ENCODE data around the gene TRIP13.

DNA sequence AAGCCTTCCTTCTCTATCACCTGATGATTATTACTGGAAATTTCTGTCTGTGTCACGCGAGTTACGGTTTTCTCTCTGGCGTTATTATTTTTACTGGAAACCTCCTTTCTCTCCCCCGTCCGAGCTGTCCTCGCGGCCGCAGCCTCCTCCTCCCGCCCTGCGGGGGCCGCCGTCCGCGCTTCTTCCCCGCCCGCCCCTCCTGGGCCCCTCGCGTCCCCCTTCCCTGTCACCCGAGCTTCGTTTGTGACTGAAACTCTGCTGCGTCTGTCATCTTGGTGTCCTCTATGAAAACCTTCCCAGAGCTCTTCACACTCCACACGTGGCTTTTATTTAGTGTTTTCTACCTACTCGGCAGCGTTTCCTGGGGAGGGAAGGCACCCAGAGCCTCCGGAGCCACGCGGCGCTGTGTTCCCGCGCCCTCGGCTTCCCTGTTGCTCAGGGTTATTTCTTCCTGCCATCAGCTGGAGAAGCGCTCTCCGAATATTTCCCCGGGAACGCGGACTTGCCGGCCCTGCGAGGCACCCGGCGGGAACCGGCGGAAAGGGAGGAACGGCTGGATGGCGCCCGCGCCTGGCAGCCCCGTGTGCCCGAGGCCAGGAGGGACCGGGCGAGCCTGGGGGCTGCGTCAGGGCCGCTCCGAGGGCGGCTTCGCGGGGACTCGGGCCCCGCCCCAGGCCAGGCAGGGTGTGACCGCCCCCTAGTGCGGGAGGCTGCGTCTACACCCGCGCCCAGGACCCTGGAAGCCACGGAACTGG lies 33.9 kb downstream of the TRIP13 start:
- TF ChIP-seq, protein P1, sequence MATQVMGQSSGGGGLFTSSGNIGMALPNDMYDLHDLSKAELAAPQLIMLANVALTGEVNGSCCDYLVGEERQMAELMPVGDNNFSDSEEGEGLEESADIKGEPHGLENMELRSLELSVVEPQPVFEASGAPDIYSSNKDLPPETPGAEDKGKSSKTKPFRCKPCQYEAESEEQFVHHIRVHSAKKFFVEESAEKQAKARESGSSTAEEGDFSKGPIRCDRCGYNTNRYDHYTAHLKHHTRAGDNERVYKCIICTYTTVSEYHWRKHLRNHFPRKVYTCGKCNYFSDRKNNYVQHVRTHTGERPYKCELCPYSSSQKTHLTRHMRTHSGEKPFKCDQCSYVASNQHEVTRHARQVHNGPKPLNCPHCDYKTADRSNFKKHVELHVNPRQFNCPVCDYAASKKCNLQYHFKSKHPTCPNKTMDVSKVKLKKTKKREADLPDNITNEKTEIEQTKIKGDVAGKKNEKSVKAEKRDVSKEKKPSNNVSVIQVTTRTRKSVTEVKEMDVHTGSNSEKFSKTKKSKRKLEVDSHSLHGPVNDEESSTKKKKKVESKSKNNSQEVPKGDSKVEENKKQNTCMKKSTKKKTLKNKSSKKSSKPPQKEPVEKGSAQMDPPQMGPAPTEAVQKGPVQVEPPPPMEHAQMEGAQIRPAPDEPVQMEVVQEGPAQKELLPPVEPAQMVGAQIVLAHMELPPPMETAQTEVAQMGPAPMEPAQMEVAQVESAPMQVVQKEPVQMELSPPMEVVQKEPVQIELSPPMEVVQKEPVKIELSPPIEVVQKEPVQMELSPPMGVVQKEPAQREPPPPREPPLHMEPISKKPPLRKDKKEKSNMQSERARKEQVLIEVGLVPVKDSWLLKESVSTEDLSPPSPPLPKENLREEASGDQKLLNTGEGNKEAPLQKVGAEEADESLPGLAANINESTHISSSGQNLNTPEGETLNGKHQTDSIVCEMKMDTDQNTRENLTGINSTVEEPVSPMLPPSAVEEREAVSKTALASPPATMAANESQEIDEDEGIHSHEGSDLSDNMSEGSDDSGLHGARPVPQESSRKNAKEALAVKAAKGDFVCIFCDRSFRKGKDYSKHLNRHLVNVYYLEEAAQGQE (tag by site-specific recombination; IDR thresholded peaks at IDR 0.05) = no peak
- TF ChIP-seq, protein P2, sequence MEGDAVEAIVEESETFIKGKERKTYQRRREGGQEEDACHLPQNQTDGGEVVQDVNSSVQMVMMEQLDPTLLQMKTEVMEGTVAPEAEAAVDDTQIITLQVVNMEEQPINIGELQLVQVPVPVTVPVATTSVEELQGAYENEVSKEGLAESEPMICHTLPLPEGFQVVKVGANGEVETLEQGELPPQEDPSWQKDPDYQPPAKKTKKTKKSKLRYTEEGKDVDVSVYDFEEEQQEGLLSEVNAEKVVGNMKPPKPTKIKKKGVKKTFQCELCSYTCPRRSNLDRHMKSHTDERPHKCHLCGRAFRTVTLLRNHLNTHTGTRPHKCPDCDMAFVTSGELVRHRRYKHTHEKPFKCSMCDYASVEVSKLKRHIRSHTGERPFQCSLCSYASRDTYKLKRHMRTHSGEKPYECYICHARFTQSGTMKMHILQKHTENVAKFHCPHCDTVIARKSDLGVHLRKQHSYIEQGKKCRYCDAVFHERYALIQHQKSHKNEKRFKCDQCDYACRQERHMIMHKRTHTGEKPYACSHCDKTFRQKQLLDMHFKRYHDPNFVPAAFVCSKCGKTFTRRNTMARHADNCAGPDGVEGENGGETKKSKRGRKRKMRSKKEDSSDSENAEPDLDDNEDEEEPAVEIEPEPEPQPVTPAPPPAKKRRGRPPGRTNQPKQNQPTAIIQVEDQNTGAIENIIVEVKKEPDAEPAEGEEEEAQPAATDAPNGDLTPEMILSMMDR (tag by site-specific recombination; IDR thresholded peaks at IDR 0.05) = no peak
- TF ChIP-seq ZNF558 (tag by site-specific recombination; IDR thresholded peaks at IDR 0.05) (no peak), ZNF146 (tag by site-specific recombination; IDR thresholded peaks at IDR 0.05) (no peak), ZSCAN30 (tag by site-specific recombination; IDR thresholded peaks at IDR 0.05) (no peak), TCF7L2 (IDR thresholded peaks at IDR 0.05; ENCODE audit: borderline replicate concordance, low read depth, low read length) (no peak), ZFP41 (tag by site-specific recombination; IDR thresholded peaks at IDR 0.05; ENCODE audit: borderline replicate concordance) (no peak), ZNF530 (tag by site-specific recombination; IDR thresholded peaks at IDR 0.05; ENCODE audit: low read depth) (no peak), ZNF335 (tag by site-specific recombination; conservative IDR thresholded peaks at IDR 0.05) (no peak), ZNF600 (tag by site-specific recombination; IDR thresholded peaks at IDR 0.05) (no peak), ZIC2 (tag by site-specific recombination; IDR thresholded peaks at IDR 0.05) (no peak), ZNF169 (tag by site-specific recombination; IDR thresholded peaks at IDR 0.05) (no peak)
- TF ChIP-seq, protein P3, sequence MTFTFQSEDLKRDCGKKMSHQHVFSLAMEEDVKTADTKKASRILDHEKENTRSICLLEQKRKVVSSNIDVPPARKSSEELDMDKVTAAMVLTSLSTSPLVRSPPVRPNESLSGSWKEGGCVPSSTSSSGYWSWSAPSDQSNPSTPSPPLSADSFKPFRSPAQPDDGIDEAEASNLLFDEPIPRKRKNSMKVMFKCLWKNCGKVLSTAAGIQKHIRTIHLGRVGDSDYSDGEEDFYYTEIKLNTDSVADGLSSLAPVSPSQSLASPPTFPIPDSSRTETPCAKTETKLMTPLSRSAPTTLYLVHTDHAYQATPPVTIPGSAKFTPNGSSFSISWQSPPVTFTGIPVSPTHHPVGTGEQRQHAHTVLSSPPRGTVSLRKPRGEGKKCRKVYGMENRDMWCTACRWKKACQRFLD (tag by site-specific recombination; IDR thresholded peaks at IDR 0.05) = no peak
- TF ChIP-seq, protein P4, sequence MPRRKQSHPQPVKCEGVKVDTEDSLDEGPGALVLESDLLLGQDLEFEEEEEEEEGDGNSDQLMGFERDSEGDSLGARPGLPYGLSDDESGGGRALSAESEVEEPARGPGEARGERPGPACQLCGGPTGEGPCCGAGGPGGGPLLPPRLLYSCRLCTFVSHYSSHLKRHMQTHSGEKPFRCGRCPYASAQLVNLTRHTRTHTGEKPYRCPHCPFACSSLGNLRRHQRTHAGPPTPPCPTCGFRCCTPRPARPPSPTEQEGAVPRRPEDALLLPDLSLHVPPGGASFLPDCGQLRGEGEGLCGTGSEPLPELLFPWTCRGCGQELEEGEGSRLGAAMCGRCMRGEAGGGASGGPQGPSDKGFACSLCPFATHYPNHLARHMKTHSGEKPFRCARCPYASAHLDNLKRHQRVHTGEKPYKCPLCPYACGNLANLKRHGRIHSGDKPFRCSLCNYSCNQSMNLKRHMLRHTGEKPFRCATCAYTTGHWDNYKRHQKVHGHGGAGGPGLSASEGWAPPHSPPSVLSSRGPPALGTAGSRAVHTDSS (tag by site-specific recombination; IDR thresholded peaks at IDR 0.05) = no peak

All from HEK293 (cell line).